Caco-2 (cell line): ENCODE measurements around the gene PAM. TPM values are rescaled to one million over a fixed set of nuclear protein-coding genes. Genes with fewer than 3 reads are reported as not detected.

ENCODE experiments used
- BruUV-seq: library from RNA; stranded (reverse); fragments of 400-500 nt; replicated peaks from 2 replicates; lab custom pipeline; 2021; lab: Mats Ljungman, UMichigan
- CTCF ChIA-PET: fragments of 300-600 bp; sonication (Branson Sonifier 250); formaldehyde crosslinking; loops from one replicate; lab custom pipeline; 2022; ENCODE audit warnings: antibody characterized with exemption; lab: Charles Lee
- POLR2A ChIA-PET: fragments of 300-600 bp; sonication (Branson Sonifier 250); formaldehyde crosslinking; loops from one replicate; lab custom pipeline; 2022; ENCODE audit warnings: antibody characterized with exemption; lab: Charles Lee
- DNase-seq, 2 experiments: peaks; one replicate each; pipeline versions ENCODE4 v3.0.0 to v3.0.0-alpha.2; 2020 to 2022
- H3K27me3 ChIP-seq: replicated peaks from 2 replicates; pipeline ENCODE4 v1.6.0; 2011; ENCODE audit warnings: low read length; ENCODE audit not compliant: control insufficient read depth, insufficient read depth
- H3K36me3 ChIP-seq: 2 replicates; pipeline ENCODE4 v1.5.1; 2011; ENCODE audit warnings: low read length; ENCODE audit not compliant: control insufficient read depth, insufficient read depth
- H3K4me1 ChIP-seq: fragments of 250-450 bp; sonication (Bioruptor Pico); 2 replicates; pipeline ENCODE4 v1.5.1; 2020; ENCODE audit warnings: mild to moderate bottlenecking
- H3K4me3 ChIP-seq: 2 replicates; pipeline ENCODE4 v1.5.1; 2011; ENCODE audit warnings: low read depth, mild to moderate bottlenecking, control low read depth, low read length
- H3K9me3 ChIP-seq: fragments of 250-450 bp; sonication (Bioruptor Pico); 2 replicates; pipeline ENCODE4 v1.5.1; 2020; ENCODE audit warnings: mild to moderate bottlenecking, moderate library complexity
- H3K27ac Mint-ChIP-seq: one replicate; pipeline ENCODE4 v1.8.0; 2022; ENCODE audit warnings: mixed read lengths; ENCODE audit not compliant: unreplicated experiment
- H3K27me3 Mint-ChIP-seq: one replicate; pipeline ENCODE4 v1.8.0; 2022; ENCODE audit warnings: mixed read lengths; ENCODE audit not compliant: insufficient read depth, unreplicated experiment
- H3K36me3 Mint-ChIP-seq: one replicate; pipeline ENCODE4 v1.8.0; 2022; ENCODE audit warnings: mild to moderate bottlenecking, mixed read lengths; ENCODE audit not compliant: insufficient read depth, unreplicated experiment
- H3K4me1 Mint-ChIP-seq: one replicate; pipeline ENCODE4 v1.8.0; 2022; ENCODE audit warnings: low read depth, mixed read lengths; ENCODE audit not compliant: unreplicated experiment
- H3K4me3 Mint-ChIP-seq: one replicate; pipeline ENCODE4 v1.8.0; 2022; ENCODE audit warnings: mild to moderate bottlenecking, moderate library complexity, mixed read lengths; ENCODE audit not compliant: unreplicated experiment
- H3K9me3 Mint-ChIP-seq: one replicate; pipeline ENCODE4 v1.8.0; 2022; ENCODE audit warnings: mixed read lengths; ENCODE audit not compliant: unreplicated experiment
- CTCF ChIP-seq, 2 experiments: fragments of 200-600 bp in 1 of 2; IDR thresholded peaks; 1 replicate in 1 of 2; 2 replicates in 1 of 2; pipeline versions ENCODE4 v1.5.1 to v1.8.0; 2011 to 2022; ENCODE audit warnings: antibody characterized with exemption in 1 of 2, control low read depth in 1 of 2, inconsistent platforms in 1 of 2, low read depth in 1 of 2, low read length in 1 of 2, mild to moderate bottlenecking in 1 of 2, moderate library complexity in 1 of 2; ENCODE audit not compliant: insufficient read depth in 1 of 2, severe bottlenecking in 1 of 2, unreplicated experiment in 1 of 2
- intact Hi-C: fragments of 100-400 bp; cut with micrococcal nuclease; formaldehyde crosslinking; loops from one replicate; pipeline ENCODE4 v1.10.0; 2022; ENCODE audit not compliant: unreplicated experiment
- total RNA-seq: library from RNA; stranded (reverse); gene quantifications from 2 replicates; pipeline ENCODE4 v1.2.3, GENCODE V29; 2022

PAM gene
- total RNA-seq, 1 experiment from 2014 or later = 48.0 TPM

- intact Hi-C loops = no loop called here
- ChIA-PET CTCF (no interaction called here), POLR2A (no interaction called here)
- Mint-ChIP-seq H3K9me3 (no peaks in the 10 kb centered on the region), H3K4me1 (no peaks in the 10 kb centered on the region), H3K36me3 (no peaks in the 10 kb centered on the region), H3K27me3 (no peaks in the 10 kb centered on the region), H3K4me3 (no peak overlapping the region), H3K27ac (no peak overlapping the region)
- Histone ChIP-seq H3K9me3 (no peaks in the 10 kb centered on the region), H3K4me3 (no peak overlapping the region), H3K27me3 (no peaks in the 10 kb centered on the region), H3K4me1 (peaks cover 7% of the 10 kb centered on the region; the same call in 1 of the 2 replicates), H3K36me3 (no peaks in the 10 kb centered on the region)
- DNase-seq = no peak
- no TSS peak for BruUV-seq
- TF ChIP-seq CTCF (IDR thresholded peaks at IDR 0.05; ENCODE audit: insufficient read depth in 1 of 2, low read depth in 1 of 2, low read length in 1 of 2, severe bottlenecking in 1 of 2, unreplicated experiment in 1 of 2) = no peak
Observed at GRCh38 chr5:102767862-102768261, 12.8 kb downstream of the PAM start.

- ChIA-PET CTCF (no interaction called here), POLR2A (no interaction called here)
- no TSS peak for BruUV-seq
- Histone ChIP-seq H3K27me3 (no peaks in the 10 kb centered on the region), H3K4me3 (no peak overlapping the region), H3K36me3 (no peaks in the 10 kb centered on the region), H3K4me1 (peaks cover 3% of the 10 kb centered on the region; the same call in 1 of the 2 replicates), H3K9me3 (no peaks in the 10 kb centered on the region)
- no peaks in the 10 kb centered on the region for H3K36me3 Mint-ChIP-seq
- no peaks in the 10 kb centered on the region for H3K4me1 Mint-ChIP-seq
- TF ChIP-seq CTCF (IDR thresholded peaks at IDR 0.05; ENCODE audit: insufficient read depth in 1 of 2, low read depth in 1 of 2, low read length in 1 of 2, severe bottlenecking in 1 of 2, unreplicated experiment in 1 of 2) = no peak
- H3K4me3 Mint-ChIP-seq = no peak overlapping the region
- intact Hi-C loops = no loop called here
- DNase-seq = no peak
- no peaks in the 10 kb centered on the region for H3K9me3 Mint-ChIP-seq
- no peaks in the 10 kb centered on the region for H3K27me3 Mint-ChIP-seq
- no peak overlapping the region for H3K27ac Mint-ChIP-seq
Observed at GRCh38 chr5:102770803-102771202, 15.7 kb downstream of the PAM start.

GRCh38 chr5:102771435-102771834 lies 16.3 kb downstream of the PAM start:
- H3K4me3 Mint-ChIP-seq = no peak overlapping the region
- BruUV-seq = no TSS peak
- H3K27me3 Mint-ChIP-seq = no peaks in the 10 kb centered on the region
- no peaks in the 10 kb centered on the region for H3K4me1 Mint-ChIP-seq
- Histone ChIP-seq H3K36me3 (no peaks in the 10 kb centered on the region), H3K4me1 (peaks cover 3% of the 10 kb centered on the region; the same call in 1 of the 2 replicates), H3K9me3 (no peaks in the 10 kb centered on the region), H3K4me3 (no peak overlapping the region), H3K27me3 (no peaks in the 10 kb centered on the region)
- no peak overlapping the region for H3K27ac Mint-ChIP-seq
- no peaks in the 10 kb centered on the region for H3K9me3 Mint-ChIP-seq
- ChIA-PET POLR2A (no interaction called here), CTCF (no interaction called here)
- no peak for DNase-seq
- no peak for TF ChIP-seq CTCF (IDR thresholded peaks at IDR 0.05; ENCODE audit: insufficient read depth in 1 of 2, low read depth in 1 of 2, low read length in 1 of 2, severe bottlenecking in 1 of 2, unreplicated experiment in 1 of 2)
- intact Hi-C loops = no loop called here
- no peaks in the 10 kb centered on the region for H3K36me3 Mint-ChIP-seq
